HG03064 (cell line): Measurements from ENCODE around the gene PARP8.

Experiments used
- ATAC-seq: cut with Tn5 transposase; IDR thresholded peaks from one replicate; pipeline ENCODE4 v1.9.1; 2021; ENCODE audit warnings: low read depth; ENCODE audit not compliant: unreplicated experiment

PARP8 gene

GRCh38 chr5:50832657-50833284 lies 166.3 kb downstream of the PARP8 start:
- ATAC-seq, result no peak

GRCh38 chr5:50836356-50836755 lies 169.9 kb downstream of the PARP8 start:
- ATAC-seq, result no peak

- ATAC-seq, result no peak
Observed at GRCh38 chr5:50839472-50839871, 173.0 kb downstream of the PARP8 start.

GRCh38 chr5:50843091-50843490 lies 176.7 kb downstream of the PARP8 start:
- no peak for ATAC-seq

- ATAC-seq, result no peak
Observed at GRCh38 chr5:50846261-50846660, 179.8 kb downstream of the PARP8 start.

GRCh38 chr5:50849554-50849953 lies 183.1 kb downstream of the PARP8 start:
- ATAC-seq, result no peak

GRCh38 chr5:50853151-50853550 lies 186.7 kb downstream of the PARP8 start:
- ATAC-seq, result peak; percentile 67

- no peak for ATAC-seq
Observed at GRCh38 chr5:50854082-50854481, 187.6 kb downstream of the PARP8 start.

GRCh38 chr5:50855001-50855400 lies 188.6 kb downstream of the PARP8 start:
- ATAC-seq, result no peak

- peak; percentile 68 for ATAC-seq
Observed at GRCh38 chr5:50856401-50857119, 190.1 kb downstream of the PARP8 start.

- no peak for ATAC-seq
Observed at GRCh38 chr5:50863534-50864170, 197.2 kb downstream of the PARP8 start.

- ATAC-seq, result no peak
Observed at GRCh38 chr5:50864466-50864865, 198.0 kb downstream of the PARP8 start.

GRCh38 chr5:50866415-50866814 lies 200.0 kb downstream of the PARP8 start:
- ATAC-seq, result no peak

- ATAC-seq, result no peak
Observed at GRCh38 chr5:50867140-50867539, 200.7 kb downstream of the PARP8 start.

GRCh38 chr5:50873595-50874277 lies 207.3 kb downstream of the PARP8 start:
- no peak for ATAC-seq

GRCh38 chr5:50874306-50875001 lies 208.0 kb downstream of the PARP8 start:
- no peak for ATAC-seq

- no peak for ATAC-seq
Observed at GRCh38 chr5:50875002-50875344, 208.5 kb downstream of the PARP8 start.

GRCh38 chr5:50878470-50878869 lies 212.0 kb downstream of the PARP8 start:
- ATAC-seq, result no peak

GRCh38 chr5:50881407-50881806 lies 215.0 kb downstream of the PARP8 start:
- no peak for ATAC-seq

- ATAC-seq, result no peak
Observed at GRCh38 chr5:50886657-50887345, 220.4 kb downstream of the PARP8 start.
